ACC112 (cell line): ENCODE measurements around the gene USP6NL.
A peak's percentile ranks its signal among the peaks of the same experiment; 100 is the strongest.

Source experiments
- H2AFZ ChIP-seq: fragments of 200-600 bp; sonication (generic); one replicate; pipeline ENCODE4 v1.6.0; 2017; ENCODE audit warnings: antibody characterized with exemption, low read length; ENCODE audit not compliant: unreplicated experiment
- H3K27ac ChIP-seq: fragments of 200-600 bp; sonication (generic); 2 replicates; pipeline ENCODE4 v1.5.1; 2014; ENCODE audit warnings: low read depth, mild to moderate bottlenecking, antibody characterized with exemption, low read length, moderate library complexity
- H3K27me3 ChIP-seq: fragments of 200-600 bp; sonication (generic); 2 replicates; pipeline ENCODE4 v1.6.1; 2014; ENCODE audit warnings: mild to moderate bottlenecking, antibody characterized with exemption, low read length, moderate library complexity, mixed read lengths; ENCODE audit not compliant: insufficient read depth
- H3K36me3 ChIP-seq: fragments of 200-600 bp; sonication (generic); 2 replicates; pipeline ENCODE4 v1.6.1; 2016; ENCODE audit warnings: mild to moderate bottlenecking, antibody characterized with exemption, low read length, moderate library complexity, mixed read lengths; ENCODE audit not compliant: insufficient read depth
- H3K4me1 ChIP-seq: fragments of 200-600 bp; sonication (generic); one replicate; pipeline ENCODE4 v1.6.1; 2016; ENCODE audit warnings: low read length, mixed read lengths; ENCODE audit not compliant: insufficient read depth, unreplicated experiment, control insufficient read depth
- H3K4me3 ChIP-seq: fragments of 200-600 bp; sonication (generic); 2 replicates; pipeline ENCODE4 v1.5.1; 2014; ENCODE audit warnings: mild to moderate bottlenecking, low read depth, low read length
- H3K79me2 ChIP-seq: fragments of 200-600 bp; sonication (generic); one replicate; pipeline ENCODE4 v1.6.0; 2016; ENCODE audit warnings: low read length; ENCODE audit not compliant: control insufficient read depth, unreplicated experiment, insufficient read depth

Gene USP6NL

GRCh38 chr10:11616021-11616420, 4.6 kb upstream of the USP6NL start:
- Histone ChIP-seq H2AFZ (no peak overlapping the region), H3K4me1 (no peaks in the 10 kb centered on the region), H3K27ac (no peak overlapping the region), H3K4me3 (no peak overlapping the region), H3K36me3 (no peaks in the 10 kb centered on the region), H3K79me2 (no peaks in the 10 kb centered on the region), H3K27me3 (no peaks in the 10 kb centered on the region)

GRCh38 chr10:11615396-11615795, 3.9 kb upstream of the USP6NL start:
- Histone ChIP-seq H3K4me3 (no peak overlapping the region), H3K27ac (no peak overlapping the region), H3K79me2 (no peaks in the 10 kb centered on the region), H3K4me1 (no peaks in the 10 kb centered on the region), H3K27me3 (no peaks in the 10 kb centered on the region), H3K36me3 (no peaks in the 10 kb centered on the region), H2AFZ (no peak overlapping the region)

GRCh38 chr10:11612021-11613001, 861 bp upstream of the USP6NL start:
- no peaks in the 10 kb centered on the region for H3K36me3 ChIP-seq

GRCh38 chr10:11610826-11611247, 613 bp downstream of the USP6NL start:
- Histone ChIP-seq H2AFZ (peak overlapping the region; percentile 71), H3K27ac (peak overlapping the region; percentile 17; the same call in 1 of the 2 replicates), H3K27me3 (no peaks in the 10 kb centered on the region), H3K4me1 (peaks cover 14% of the 10 kb centered on the region), H3K36me3 (no peaks in the 10 kb centered on the region), H3K4me3 (peak overlapping the region; percentile 95), H3K79me2 (peaks cover 37% of the 10 kb centered on the region)

More at GRCh38 chr10:11612021-11613001, 861 bp upstream of the USP6NL start:
- H3K27ac ChIP-seq: no peak overlapping the region
- no peaks in the 10 kb centered on the region for H3K27me3 ChIP-seq
- peak overlapping the region; percentile 95 for H3K4me3 ChIP-seq
- H3K4me1 ChIP-seq: peaks cover 13% of the 10 kb centered on the region
- peak overlapping the region; percentile 96 for H2AFZ ChIP-seq
- H3K79me2 ChIP-seq: peaks cover 25% of the 10 kb centered on the region

GRCh38 chr10:11610166-11610825, 1.2 kb downstream of the USP6NL start:
- Histone ChIP-seq H3K36me3 (no peaks in the 10 kb centered on the region), H3K79me2 (peaks cover 41% of the 10 kb centered on the region), H3K27ac (no peak overlapping the region), H3K4me1 (peaks cover 19% of the 10 kb centered on the region), H3K27me3 (no peaks in the 10 kb centered on the region), H3K4me3 (peak overlapping the region; percentile 95), H2AFZ (peak overlapping the region; percentile 71)

- Histone ChIP-seq H3K36me3 (no peaks in the 10 kb centered on the region), H3K4me1 (peaks cover 19% of the 10 kb centered on the region), H3K27ac (no peak overlapping the region), H3K4me3 (peak overlapping the region; percentile 95), H3K27me3 (no peaks in the 10 kb centered on the region), H2AFZ (no peak overlapping the region), H3K79me2 (peaks cover 45% of the 10 kb centered on the region)
Observed at GRCh38 chr10:11609492-11610093, 1.9 kb downstream of the USP6NL start.

GRCh38 chr10:11609052-11609451, 2.4 kb downstream of the USP6NL start:
- Histone ChIP-seq H3K27ac (no peak overlapping the region), H3K36me3 (no peaks in the 10 kb centered on the region), H3K4me3 (peak overlapping the region; percentile 95), H3K4me1 (peaks cover 19% of the 10 kb centered on the region), H3K79me2 (peaks cover 50% of the 10 kb centered on the region), H2AFZ (no peak overlapping the region), H3K27me3 (no peaks in the 10 kb centered on the region)

GRCh38 chr10:11608159-11609013, 3.1 kb downstream of the USP6NL start:
- Histone ChIP-seq H2AFZ (no peak overlapping the region), H3K36me3 (no peaks in the 10 kb centered on the region), H3K79me2 (peaks cover 57% of the 10 kb centered on the region), H3K4me3 (no peak overlapping the region), H3K4me1 (peaks cover 19% of the 10 kb centered on the region), H3K27me3 (no peaks in the 10 kb centered on the region), H3K27ac (no peak overlapping the region)

- no peak overlapping the region for H3K4me3 ChIP-seq
- no peaks in the 10 kb centered on the region for H3K27me3 ChIP-seq
- no peak overlapping the region for H3K27ac ChIP-seq
- H3K4me1 ChIP-seq: peaks cover 28% of the 10 kb centered on the region
- peaks cover 70% of the 10 kb centered on the region for H3K79me2 ChIP-seq
- H3K36me3 ChIP-seq: no peaks in the 10 kb centered on the region
- no peak overlapping the region for H2AFZ ChIP-seq
Observed at GRCh38 chr10:11605807-11606408, 5.5 kb downstream of the USP6NL start.
